Activated CD8-positive, alpha-beta memory T cell treated with anti-CD3 and anti-CD28 coated beads, Interleukin-2, amount 50 U/mL, for 24 hours (primary cell): Measurements from ENCODE around the gene NINJ2.

Experiments
- DNase-seq: peaks from one replicate; pipeline ENCODE4 v3.0.0-alpha.2; 2020; ENCODE audit errors: extremely low read depth

Gene NINJ2

DNA sequence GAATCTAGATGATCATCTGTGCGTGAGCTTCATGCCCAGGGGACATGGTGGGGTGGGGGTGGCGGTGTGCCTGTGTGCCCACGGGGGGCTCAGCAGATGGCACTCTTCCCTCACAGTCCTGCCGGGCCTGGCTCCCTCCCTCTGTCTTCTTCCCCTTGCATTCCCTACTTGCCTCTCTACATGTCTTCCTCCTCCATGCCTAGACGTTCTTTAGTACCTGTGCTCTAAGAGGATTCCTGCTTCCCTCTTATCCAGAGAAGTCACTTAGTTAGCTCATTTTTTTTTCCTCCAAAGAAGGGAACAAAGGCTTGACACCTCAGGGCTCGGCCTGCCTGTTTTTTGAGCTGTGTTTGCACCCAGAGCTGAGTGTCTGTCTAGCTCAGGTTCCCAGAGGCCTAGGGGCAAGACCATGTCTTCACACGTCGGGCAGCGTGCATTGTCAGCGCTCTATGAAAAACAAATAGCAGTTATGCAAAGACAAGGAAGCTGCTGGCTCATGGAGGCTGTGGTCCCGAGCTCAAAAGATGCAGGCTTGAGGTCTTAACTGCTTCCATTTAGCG, 48.8 kb downstream of the NINJ2 start:
- DNase-seq: no peak

DNA sequence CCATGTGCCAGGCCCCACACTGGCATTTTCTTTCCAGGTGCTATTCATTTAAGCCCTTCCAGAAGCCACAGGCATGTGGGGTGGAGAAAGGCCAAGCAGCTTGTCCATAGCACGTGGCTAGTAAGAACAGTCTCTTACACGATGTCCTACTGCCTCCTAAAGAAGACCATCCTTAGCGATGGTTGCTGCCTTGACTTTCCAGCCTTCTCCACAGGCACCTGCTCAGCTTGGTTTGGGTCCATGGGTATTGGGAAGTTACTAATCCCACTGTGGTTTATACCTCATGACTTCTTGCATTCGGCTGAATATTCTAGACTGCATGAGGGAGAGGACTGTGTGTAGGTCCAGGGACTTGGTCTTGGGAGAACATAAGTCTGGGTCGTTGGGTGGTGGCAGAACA, 49.2 kb downstream of the NINJ2 start:
- DNase-seq: no peak

DNA sequence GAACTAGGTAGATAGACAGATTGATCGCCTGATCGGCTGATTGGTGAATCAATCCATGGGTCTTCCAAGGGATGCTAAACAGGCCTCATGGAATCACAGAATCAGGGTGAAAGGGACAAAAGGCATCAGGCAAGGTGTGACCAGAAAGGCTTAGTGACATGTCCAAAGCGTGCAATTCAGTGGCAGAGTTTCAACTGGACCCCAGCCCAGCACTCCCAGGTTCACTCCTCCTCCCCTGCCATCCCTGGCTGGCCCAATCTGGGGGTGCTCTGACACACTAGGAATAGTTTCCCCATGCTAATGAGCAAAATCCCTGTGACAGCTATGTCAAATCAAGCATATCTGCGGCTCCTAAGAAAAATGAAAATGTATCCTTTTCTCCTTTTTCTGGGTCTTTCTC, 50.4 kb downstream of the NINJ2 start:
- no peak for DNase-seq

DNA sequence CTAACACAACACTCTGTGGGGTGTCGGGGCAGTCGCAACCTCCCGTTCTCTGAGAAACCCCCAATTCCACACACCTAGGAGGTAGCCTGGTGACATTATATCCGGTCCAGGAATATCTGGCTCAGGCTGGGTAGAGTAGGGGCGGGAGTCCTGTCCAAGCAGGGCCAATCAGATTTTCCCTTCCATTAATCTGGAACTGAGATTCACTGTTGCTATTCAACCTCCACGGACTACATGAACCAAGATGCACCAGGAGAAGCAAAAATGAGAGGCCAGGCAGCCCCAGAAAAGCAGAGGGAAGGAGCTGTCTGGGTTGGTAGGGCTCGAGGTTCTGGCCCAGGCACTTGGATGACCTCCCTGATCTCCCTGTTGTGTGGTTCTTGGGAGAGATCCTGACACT, 51.0 kb downstream of the NINJ2 start:
- no peak for DNase-seq

DNA sequence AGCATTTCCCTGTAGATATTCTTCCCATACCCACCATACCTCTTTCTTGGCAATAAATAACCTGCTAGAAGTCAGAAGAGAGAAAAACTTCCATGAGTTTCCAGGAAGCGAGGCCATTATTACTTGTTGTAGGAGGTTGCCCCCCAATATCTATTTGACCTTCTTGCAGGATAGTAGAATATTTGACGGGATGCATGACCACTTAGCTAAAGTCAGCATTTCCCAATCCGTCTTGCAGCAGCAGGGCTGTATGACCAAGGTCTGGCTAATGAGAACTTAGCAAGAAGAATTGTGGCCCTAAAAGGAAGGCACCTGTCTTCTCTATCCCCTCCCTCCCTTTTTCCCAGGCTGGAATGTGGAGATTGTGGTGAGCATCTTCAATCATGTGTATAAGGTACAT, 51.5 kb downstream of the NINJ2 start:
- no peak for DNase-seq

DNA sequence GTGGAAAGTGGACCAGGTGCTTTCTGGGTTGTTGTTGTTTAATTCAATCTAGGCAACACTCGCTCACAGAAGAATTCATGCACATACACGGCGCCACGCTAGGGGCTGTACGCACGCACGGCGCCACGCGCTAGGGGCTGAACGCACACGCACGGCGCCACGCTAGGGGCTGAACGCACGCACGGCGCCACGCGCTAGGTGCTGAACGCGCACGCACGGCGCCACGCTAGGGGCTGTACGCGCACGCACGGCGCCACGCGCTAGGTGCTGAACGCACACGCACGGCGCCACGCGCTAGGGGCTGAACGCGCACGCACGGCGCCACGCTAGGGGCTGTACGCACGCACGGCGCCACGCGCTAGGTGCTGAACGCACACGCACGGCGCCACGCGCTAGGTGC, 54.3 kb downstream of the NINJ2 start:
- no peak for DNase-seq

DNA sequence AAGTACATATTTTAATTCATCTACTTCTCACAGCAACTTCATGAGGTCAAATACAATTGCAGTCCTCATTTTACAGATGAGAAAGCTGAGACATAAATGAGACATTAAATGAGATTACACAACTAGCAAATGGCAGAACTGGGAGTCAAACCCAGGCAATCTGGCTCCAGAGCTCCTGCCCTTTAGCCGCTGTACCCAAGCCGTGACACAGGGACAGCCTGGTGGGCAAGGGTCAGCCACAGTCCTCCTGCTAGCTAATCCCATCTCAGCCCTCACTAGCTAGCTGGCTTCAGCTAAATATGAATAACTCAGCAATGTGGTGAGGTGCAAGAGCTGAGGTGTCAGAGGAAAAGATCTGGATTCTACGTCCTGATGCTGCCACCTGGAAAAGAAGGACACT, 54.8 kb downstream of the NINJ2 start:
- DNase-seq: no peak

DNA sequence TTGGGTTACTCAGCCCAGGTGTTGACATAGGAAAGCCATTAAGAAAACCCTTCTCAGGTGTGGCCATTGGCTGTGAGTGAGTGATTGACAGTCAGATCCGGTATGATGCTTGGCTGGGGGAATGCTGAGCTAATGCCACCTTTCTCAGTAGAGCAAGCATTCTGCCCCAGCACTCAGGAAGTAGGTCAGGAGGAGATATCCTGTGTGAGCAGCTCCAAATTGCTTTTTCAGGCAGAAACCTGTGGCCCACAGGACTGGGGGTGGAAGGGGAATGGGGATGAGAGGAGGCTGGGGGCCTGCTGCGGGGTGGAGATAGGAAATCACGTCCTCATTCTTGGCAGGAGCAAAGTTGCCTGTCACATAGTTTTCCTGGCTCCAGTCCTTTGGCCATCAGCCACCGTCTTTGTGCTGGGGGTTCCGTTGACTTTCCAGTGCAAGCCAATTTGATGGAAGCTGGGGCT, 55.7 kb downstream of the NINJ2 start:
- no peak for DNase-seq

DNA sequence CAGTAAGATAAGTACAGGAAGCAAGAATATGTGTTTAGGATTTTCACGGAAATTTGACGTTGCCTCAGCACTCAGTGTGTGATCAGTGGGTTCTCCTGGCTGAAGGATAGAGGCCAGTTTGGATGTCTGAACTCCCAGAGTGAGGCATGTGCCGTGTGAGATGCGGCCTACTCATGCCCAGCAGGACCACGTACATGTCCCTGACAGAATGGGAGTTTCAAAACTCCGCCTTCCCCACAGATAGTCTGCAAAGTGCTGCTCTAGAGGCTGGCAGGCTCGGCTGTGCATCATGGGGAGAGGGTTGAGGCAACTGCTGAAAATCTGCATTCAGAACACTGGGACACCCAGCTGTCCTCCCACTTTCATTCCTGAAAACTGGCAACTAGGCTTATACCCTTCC, 58.3 kb downstream of the NINJ2 start:
- no peak for DNase-seq

DNA sequence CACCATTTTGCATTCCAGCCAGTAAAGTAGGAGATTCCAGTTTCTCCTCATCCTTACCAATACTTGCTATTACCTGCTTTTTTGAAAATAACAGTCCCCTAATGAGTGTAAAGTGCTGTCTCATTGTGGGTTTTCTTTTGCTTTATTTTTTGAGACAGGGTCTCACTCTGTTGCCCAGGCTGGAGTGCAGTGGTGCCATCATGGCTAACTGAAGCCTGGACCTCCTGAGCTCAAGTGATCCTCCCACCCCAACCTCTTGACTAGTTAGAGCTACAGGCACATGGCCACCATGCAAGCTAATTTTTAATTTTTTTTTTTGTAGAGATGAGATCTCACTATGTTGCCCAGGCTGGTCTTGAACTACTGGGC, 60.6 kb downstream of the NINJ2 start:
- no peak for DNase-seq

DNA sequence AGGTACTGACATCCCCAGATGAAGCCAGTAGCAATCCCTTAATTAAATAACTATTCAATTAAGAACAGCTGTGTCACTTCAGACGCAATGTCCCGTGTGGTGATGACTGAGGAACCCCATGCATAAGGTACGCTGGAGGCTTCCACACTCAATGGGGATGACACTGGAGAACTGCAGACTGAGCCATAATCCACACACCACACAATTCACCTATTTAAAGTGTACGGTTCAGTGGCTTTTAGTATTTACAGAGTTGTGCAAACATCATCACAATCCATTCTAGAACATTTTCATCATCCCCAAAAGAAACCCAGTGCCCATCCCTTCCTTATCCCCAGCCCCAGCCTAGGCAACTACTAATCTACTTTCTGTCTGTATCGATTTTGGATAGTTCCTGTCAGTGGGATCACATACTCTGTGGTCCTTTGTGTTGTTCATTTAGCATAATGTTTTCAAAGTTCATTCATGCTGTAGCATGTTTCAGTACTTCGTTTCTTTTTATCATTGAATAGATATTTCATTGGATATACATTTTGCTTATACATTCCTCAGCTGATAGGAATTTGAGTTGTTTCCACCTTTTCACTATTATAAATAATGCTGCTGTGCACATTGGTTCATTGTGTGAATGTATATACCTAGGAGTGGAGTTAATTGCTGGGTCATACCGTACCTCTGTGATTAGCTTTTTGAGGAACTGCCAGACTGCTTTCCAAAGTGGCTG, 61.1 kb downstream of the NINJ2 start:
- no peak for DNase-seq

DNA sequence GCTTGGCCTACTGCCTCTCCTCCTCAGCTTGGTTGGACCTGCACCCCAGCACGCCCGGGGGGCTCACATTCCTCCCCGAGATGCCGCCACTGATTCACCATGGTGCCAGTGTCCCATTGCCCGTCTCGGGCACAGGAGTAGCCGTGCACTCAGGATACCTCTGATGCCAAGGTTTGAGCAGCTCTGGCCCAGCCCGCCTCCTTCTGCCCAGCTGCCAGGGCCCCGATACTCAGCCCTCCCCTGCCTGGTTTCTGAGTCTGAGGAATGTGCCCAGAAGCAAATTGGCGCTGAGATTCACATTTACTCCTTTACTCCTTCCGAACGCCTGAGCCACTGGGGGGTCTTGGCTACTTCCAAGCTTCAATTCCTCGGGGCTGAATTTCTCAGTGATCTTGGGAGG, 63.5 kb downstream of the NINJ2 start:
- DNase-seq: no peak

DNA sequence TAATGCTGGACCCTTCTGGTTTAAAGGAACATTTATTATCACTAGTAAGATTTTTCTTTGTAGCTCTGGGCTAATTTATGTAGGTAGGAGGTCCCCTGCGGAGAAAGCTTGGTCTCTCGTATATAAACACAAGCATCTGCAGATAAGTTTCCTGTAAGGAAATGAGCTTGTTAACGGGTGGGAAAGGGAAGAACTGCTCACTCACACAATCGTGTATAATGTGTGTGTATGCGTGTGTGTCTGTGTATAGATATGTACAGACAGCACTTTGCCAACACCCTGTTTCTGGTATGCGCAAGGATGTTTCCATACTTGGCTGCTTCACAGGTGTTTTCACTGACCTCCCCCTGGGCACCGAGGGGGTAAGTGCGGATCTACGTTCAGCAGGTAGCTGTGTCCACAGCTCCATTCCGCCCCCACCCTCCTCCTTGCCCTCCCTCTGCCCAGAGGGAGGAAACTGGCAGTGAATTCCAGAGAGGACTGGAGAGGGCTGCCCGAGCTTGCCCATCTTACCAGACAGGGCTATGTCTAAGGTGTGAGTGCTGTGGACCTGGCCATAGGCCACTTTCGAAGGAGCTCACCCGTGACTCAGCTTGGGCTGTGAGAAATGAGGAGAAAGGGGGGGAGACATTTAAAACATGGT, 65.2 kb downstream of the NINJ2 start:
- no peak for DNase-seq

DNA sequence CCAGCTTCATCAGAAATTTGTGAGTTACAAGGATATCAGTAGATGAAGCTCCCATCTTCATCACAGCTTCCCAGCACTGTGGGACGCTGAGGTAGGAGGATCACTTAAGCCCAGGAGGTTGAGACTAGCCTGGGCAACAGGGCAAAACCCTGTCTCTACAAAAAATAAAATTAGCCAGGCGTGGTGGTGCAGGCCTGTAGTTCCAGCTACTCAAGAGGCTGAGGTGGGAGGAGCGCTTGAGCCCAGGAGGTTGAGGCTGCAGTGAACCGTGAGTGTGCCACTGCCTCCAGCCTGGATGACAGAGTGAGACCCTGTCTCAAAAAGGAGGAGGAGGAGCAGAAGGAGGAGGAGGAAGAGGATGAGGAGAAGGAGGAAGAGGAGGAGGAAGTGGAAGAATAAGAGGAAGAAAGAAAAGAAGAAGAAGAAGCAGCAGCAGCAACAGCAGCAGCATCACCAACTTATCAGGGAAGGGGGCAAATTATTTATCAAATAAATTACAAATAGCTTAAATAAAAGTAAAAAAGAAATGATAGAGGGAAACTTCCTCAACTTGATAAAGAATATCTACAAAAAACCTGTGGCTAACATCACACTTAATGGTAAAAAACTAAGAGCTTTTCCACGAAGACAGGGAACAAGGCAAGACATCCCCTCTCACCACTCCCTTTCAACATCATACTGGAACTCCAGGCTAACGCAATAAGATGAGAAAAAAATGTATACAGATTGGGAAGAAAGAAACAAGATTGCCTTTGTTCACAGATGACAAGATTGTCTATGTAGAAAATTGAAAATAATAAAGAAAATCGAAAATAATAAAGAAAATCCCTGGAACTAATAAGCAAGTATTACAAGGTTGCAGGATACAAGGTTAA, 69.6 kb downstream of the NINJ2 start:
- DNase-seq: no peak

DNA sequence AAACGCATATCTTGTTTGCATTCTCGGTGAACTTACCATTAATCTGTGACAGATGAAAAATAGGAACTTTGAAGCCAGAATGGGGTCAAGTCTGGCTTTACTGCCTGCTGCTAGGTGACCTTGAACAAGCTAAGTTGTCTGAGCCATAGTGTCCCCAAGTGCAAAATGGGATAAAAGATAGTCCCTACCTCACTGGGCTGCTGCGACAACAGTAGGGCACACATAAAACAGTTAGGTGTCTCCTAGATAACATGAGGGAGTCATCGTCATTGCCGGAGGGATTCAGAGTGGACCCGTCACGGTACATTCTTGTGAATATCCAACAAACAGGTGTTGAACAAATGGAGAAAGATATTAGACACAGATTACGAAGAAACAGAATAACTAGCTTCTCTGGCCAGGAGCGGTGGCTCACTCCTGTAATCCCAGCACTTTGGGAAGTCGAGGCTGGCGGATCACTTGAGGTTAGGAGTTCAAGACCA, 71.2 kb downstream of the NINJ2 start:
- no peak for DNase-seq

DNA sequence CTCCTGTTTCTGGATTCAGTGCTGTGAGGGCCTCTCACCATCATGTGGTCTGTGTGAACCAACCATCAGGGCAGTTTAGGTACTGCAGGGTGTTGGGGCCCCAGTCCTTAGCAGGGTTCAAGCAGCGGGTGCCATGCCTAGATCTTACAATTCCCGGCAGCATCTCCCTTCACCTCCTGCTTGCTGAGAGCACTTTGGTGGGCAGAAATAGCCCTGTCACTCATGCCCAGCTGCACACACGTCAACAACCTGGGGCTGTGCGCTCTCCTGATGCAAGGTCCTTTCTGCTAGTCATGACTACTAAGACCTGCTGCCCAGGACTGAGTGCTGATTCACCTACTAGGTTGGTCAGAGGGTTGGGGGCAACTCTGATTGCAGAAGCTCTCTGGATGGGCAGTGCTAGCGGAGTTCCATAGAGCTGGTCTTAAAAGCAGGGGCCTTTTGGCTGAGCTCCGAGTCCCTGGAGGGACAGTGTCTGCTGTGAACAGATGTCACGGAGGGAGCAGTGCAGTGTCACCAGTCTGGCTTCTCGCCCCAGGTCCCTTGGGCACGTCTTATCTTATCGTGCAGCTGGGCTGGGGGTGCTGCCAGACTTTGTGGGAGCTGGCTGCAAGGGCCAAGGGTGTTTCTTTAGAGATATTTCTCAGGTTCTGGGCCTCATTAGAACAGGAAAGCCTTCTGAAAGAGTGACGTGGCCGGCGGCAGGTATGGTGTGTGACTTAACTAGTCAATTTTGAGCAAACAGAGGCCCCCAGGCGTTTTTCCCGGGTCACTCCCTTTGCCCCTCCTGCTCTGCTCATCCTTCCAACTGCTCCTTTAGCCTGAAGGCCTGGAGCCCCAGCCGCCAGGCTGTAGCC, 71.8 kb downstream of the NINJ2 start:
- no peak for DNase-seq

DNA sequence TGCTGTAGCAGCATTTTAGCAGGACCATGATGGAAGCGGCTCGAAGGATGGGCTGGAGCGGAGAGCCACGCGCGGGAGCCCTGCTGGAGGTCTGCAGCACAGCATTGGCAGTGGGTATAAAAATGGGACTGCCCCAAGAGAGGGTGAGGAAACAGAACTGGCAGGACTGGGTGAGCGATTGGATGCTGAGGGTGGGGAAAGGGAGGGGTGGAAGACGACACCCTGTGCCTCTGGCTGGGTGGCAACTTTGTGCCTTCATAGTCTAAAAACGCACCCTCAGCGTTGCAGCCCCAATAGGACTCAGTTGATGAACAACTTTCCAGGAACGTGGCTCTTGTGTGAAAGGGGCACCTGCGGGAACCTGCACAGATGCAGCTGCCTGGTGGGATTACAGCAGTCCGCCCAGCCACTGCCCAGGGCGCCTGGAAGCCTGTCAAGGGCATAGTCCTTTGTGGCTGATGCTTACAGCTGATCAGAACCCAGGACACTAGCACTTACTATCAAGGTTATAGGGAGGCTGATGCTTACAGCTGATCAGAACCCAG, 73.0 kb downstream of the NINJ2 start:
- DNase-seq: no peak

DNA sequence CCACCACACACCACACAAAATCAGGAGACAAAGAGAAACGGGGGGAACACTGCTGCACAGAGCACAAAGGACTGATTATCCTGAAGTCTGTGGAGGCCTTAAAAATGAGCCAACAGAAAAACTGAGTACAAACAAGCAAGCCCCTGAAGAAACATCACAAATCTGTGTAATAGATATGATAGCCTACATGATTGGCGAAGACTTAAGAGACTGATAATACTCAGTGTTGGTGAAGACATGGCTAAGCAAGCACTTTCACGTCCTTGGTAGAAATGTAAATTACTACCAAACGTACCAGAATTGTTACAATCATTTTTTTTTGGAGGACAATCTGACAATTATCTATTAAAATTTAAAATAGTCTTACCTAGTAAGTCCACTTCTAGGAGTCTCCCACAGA, 74.6 kb downstream of the NINJ2 start:
- no peak for DNase-seq

DNA sequence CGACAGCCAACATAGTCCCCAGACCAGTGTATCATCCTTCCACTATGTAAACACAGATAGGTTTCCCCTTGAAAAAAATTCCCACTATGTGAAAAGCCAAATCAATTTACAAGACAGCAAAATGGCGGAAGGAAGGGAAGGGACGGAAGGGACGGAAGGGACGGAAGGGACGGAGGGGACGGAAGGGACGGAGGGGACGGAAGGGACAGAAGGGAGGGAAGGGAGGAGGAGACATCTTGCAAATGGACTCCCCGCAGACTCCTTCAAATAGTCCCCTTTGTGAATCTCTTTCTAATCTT, 75.3 kb downstream of the NINJ2 start:
- no peak for DNase-seq

DNA sequence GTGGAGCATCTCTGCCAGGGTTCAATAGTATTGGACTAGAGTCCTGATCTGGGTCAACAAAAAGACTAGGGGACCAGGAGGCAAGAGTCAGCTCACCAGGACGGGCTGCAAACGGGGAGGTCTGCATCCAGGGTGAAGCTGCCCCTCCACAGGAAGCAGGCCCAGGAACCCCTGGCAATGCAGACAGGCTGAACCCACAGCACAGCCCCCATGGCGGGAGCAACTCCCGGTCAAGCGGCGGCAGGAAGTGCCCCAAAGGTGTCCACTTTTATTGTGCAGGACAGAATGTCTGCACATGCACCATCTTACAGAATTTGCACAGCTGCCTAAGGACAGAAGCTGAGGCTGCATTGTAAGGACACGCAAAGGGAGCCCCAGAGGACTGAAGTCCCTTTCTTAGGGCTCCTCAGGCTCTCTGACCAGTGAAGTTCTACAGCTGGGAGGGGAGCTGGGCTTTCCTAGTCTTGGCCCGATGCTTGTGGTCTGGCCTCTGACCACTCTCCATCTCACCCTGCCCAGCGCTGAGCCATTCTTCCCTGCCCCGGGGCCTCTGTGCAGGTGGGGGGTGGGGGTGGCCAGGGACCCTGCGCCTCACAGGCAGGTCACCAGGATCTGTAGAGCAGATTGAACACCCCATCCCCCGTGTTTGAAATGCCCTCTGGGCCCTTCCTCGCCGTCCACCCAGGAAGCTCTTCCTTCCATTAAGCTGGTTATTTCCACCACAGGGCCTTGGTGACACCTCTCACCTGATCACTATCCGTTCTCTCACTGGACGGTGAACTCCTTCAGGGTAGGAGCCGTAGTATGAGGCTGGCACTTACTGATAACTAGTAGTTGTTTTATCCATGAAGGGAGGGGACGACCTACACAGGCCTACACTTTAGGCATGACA, 75.9 kb downstream of the NINJ2 start:
- DNase-seq: no peak
